Hippocampal formation (tissue), 2 donors: ENCODE results near the gene LMAN1L.
A peak's percentile ranks its signal among the peaks of the same experiment; 100 is the strongest.

Source experiments
- DNase-seq, 2 donors: peaks; one replicate each; lab custom pipeline; 2025; lab: John Stamatoyannopoulos, UW

The LMAN1L gene

GRCh38 chr15:74838137-74838516 is 25.5 kb downstream of the LMAN1L start:
- no peak for DNase-seq

DNA sequence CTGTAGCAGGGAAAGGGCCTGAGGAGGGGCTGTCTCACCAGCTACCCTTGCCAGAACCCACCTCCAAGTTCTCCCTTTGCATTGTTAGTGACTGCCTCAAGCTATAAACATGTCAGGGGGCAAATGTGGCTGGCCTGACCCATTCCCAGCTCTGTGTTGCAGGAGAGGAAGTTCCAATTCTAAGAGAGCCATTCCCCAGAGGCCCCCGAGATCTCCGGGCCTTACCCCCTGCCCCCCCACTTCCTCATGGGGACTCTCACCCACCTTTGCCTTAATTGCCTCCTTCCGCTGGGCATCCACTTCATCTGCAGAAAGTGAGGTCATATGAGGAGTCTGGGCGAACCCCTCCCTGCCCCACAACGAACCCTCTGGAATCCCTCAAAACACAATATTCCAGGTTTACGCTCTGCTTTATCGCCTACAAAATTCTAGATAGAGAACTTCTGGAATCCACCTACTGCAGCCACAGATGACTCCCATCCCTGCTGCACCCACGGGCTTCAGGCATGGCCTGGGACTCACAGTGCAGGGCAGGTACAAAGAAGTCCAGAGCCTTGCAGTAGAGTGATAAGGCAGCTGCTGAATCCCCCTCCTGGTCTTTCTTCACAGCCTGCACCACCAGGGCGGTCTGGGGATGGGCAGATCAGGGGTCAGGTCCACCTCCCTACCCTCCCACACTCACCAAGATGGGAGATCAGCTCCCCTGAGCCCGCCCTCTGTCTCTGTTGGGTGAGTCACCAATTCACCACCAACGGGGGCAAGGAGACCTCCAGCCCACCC is 26.3 kb downstream of the LMAN1L start:
- DNase-seq = no peak

DNA sequence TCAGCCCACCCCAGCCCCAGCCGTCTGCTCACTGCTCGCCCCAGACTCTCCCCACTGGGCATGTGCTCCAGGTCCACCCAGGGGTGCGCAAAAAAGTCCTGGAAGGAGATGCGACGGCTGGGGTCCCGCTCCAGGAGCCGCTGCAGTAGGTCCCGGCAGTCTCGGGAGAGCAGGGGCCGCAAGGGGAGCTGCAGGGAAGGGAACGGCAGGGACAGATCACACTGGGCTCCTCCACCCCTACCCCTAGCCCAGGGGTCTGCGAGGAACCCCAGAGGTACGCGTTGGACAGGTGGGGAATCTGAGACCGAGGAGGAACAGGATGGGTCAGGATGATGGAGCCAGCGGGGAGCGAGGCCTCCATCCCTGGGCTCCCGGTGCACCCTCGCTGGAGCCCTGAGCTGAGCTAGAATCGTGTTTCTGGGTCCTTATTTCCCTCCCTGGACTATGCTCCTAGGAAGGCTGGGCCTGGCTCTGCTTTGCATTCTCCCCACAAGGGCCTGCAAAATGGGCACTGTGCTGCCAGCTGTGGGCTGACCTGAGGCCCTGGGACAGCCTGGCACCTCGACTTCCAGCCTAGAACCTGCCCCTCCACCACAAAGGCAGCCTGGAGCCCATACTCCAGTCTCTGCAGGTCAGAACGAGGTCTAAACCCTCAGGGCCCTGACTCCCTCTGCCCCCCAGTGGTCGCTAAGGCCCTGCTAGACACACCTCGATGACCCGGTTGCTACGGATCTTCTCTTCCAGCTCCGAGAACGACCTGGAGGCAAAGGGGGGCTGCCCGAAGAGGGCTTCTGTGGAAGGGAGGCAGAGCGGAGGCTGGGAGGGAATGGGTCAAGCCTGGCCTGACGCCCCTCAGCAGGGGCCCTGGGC is 27.1 kb downstream of the LMAN1L start:
- no peak for DNase-seq

- no peak for DNase-seq
Measured at GRCh38 chr15:74840851-74841775, 28.5 kb downstream of the LMAN1L start.

- no peak for DNase-seq
Measured at GRCh38 chr15:74841891-74842373, 29.3 kb downstream of the LMAN1L start.

GRCh38 chr15:74842581-74843444 is 30.2 kb downstream of the LMAN1L start, which contains the start of gene ULK3:
ULK3 (minus strand) TSS chr15:74843156; CDS start chr15:74843105, 51 bp downstream.
- DNase-seq = peak; percentile 80 to 85

DNA sequence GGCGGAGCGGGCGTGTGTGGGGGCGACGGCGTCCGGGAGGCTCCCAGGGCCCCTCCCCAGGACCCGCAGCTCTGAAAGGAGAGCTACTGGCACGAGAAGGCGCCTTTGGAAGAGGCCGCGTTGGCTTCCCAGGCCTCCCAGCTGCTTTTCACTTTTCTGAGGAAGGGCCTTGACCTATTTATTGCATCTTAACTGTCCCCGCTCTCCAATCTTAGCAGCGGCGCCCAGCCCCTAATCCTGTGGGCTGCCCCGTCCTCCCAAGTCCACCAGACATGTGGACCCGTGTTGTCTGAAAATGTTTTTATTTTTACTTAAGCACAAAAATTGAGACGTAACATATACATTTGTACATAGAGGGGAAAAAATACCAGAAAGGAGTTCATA is 30.8 kb downstream of the LMAN1L start:
- DNase-seq = no peak

DNA sequence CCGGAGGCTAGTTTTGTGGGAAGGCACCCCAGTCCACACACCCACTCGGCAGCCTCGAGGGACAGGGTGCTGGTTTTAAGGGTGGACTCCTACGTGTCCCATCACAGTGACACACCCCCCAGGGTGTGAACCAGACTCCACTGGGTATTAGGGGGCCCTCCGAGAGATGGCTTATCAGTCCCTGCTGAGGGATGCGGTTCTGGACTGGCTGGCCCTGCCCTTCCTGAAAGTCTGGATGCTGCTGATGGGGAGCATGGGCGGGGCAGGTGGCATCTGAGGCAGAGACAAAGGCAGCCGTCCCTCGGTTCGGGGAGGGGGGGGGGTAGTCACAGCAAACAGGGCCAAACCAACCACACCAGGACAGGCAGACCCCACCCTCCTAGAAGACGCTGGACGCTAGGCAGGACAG is 31.3 kb downstream of the LMAN1L start:
- no peak for DNase-seq

GRCh38 chr15:74844319-74845207 is 31.9 kb downstream of the LMAN1L start:
- no peak for DNase-seq

DNA sequence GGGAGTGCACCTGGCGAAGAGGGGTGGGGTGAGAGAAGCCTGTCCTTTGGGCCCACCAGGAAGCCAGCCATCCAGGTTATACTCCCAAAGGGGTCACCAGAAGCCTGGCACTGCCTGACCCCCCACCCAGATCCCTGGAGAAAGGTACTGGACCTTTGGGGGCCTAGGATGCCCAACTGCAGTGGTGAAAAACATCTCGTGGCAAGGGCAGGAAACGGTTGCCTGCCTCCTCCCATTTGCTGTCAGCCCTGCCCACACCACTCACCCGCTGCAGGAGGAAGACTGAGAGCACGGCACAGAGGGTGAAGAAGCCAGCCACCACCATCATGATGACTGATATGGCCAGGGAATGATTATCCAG is 32.6 kb downstream of the LMAN1L start:
- no peak for DNase-seq

- DNase-seq = no peak
Measured at GRCh38 chr15:74845581-74845980, 32.9 kb downstream of the LMAN1L start.

DNA sequence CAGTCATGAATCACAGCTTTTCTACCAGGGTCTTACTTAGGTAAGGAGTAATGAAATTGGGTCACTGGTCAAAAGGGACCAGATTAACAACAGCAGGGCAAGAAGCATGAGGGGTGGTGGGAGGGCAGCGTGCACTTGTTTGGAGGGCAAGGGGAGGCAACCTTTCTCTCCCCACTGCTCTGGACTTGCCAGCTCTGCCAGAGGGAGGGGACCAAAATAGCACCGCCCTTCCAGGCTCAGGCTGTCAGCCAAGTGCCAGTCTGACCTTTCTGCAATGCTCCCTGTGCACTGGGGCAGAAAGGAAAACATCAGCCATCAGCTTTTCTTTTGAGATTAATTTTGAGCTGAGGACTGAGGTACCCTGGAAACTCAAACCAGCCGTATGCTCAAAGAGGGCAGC is 34.8 kb downstream of the LMAN1L start:
- DNase-seq = no peak

DNA sequence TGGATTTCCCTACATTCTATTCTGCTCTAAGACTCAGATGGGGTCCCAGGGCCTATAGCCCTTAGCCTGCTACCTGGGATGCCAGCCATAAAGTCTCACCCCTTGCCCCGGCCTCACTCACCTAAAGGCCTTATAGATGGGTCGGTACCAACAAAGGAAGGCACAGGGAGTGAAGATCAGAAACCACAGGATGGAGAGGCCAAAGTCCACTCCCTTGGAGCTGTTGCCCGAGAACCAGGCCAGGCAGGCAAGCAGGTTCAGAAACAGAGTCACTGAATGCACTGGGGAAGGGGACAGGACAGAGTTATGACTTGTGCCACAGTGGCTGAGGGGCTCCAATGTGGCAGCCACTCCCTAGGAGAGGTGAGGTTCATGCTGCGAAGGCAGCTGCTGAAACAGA is 37.8 kb downstream of the LMAN1L start:
- no peak for DNase-seq

GRCh38 chr15:74851960-74852359 is 39.3 kb downstream of the LMAN1L start:
- DNase-seq = no peak

DNA sequence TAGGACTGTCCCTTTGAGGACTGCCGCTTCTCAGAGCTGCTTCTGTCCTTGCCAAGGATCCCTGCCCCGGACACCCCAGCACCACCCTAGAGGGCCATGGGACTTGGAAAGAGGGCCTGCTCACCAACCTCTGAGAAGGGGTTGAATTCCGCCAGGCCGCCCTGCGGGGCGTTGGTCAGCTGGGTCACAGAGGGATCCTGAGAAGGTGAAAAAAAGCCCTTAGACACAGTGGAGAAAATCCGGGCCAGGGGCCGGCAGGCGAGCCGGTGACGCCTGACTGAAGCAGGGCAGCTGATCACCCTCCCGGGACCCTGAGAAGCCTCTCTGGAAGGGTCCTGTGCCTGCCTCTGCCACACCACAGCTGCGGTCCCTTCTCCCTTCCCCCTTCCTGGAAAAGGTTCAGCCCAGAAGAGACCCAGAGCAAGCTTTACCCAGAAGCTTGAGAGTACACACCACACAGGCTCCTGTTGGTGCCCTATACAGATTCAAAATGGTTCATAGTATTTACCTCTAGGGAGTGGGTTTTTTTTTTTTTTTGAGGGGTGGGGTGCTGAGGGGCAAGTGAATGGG is 41.9 kb downstream of the LMAN1L start:
- DNase-seq = no peak

GRCh38 chr15:74855857-74856256 is 43.2 kb downstream of the LMAN1L start:
- no peak for DNase-seq

DNA sequence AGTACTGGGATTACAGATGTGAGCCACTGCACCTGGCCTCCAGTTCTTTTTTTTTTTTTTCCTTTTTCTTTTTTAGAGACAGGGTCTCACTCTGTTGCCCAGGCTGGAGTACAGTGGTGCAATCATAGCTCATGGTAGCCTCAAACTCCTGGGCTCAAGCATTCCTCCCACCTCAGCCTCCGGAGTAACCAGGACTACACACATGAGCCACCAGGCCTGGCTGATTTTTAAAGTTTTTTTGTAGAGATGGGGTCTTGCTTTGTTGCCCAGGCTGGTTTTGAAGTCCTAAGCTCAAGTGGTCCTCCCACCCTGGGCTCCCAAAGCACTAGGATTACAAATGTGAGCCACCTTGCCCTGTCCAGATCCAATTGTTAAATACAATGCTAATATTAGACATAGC is 43.9 kb downstream of the LMAN1L start:
- DNase-seq = no peak

DNA sequence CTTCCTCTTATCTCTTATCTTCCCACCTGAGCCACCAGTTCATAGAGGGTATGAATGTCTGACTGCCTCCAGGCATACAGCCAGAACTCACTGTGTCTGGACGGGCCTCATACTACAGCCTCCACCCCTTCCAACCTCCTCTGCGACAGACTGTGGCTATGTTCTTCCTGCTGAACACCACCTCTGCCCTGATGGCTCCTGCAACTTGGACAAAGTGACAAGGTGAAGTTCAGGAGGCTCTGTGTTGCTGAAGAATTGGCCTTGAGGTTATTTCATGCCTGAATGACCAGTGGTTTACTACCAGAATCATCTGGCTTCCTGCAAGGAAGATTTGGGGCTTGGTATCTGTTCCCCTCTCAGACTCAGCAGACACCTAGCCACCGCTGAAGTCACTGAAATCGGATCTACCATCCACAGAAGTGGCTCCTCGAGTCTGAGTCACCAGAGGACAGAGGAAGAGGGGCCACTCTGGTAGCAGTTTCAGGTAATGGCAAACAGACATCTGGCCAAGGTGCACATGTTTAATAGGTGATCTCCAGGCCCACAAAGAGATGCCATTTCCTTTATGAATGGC is 44.5 kb downstream of the LMAN1L start:
- no peak for DNase-seq

DNA sequence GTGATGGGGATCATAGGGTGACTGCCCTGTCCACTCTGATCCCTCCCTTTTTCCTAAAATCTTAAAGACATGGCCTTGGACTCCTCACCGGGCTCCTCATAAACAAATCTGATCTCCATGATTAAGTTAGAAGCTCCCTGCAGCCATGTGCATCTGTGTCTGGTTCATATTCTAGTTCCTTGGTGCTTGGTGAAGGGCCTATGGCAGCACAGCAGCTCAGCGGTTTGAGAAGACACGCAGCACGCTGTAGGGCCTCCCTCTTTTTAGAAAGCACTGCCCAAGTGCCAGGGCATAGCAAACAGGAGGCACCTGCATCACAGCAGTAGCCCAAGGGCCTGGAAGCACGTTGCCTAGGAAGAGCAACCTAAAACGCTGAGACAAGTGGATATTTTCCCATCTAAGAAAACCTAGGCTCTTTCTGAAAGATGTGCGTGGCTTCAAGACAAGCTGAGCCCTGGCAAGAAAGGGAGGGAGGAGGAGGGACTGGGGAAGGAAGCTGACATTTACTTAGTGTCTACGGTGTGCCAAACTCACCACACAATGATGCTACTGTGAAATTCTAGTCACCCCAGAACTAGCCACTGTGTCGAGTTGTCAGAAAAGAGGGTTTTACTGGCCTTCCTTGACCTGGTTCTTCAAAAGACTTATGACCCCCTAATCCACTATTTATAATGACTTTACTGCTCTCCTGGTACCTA is 45.2 kb downstream of the LMAN1L start:
- DNase-seq = no peak
